GM23248 (cell line): ENCODE measurements around the gene TLX1. TPM values are rescaled to one million over a fixed set of nuclear protein-coding genes. Genes with fewer than 3 reads are reported as not detected.

Experiments
- DNase-seq: peaks from one replicate; pipeline ENCODE4 v3.0.0-alpha.2; 2015
- H2AFZ ChIP-seq: fragments of 200-600 bp; sonication (generic); 2 replicates; pipeline ENCODE4 v1.6.1; 2016; ENCODE audit warnings: antibody characterized with exemption
- H3F3A ChIP-seq: fragments of 200-600 bp; sonication (generic); 2 replicates; pipeline ENCODE4 v1.6.1; 2016; ENCODE audit warnings: mild to moderate bottlenecking, antibody characterized with exemption, mixed run types; ENCODE audit not compliant: insufficient read depth
- H3K27ac ChIP-seq: fragments of 200-600 bp; sonication (generic); 2 replicates; pipeline ENCODE4 v1.5.1; 2016; ENCODE audit warnings: mild to moderate bottlenecking
- H3K27me3 ChIP-seq: fragments of 200-600 bp; sonication (generic); replicated peaks from 2 replicates; pipeline ENCODE4 v1.6.1; 2016; ENCODE audit warnings: mild to moderate bottlenecking; ENCODE audit not compliant: insufficient read depth
- H3K36me3 ChIP-seq: fragments of 200-600 bp; sonication (generic); 2 replicates; pipeline ENCODE4 v1.6.1; 2016; ENCODE audit warnings: low read depth, mild to moderate bottlenecking
- H3K4me1 ChIP-seq: fragments of 200-600 bp; sonication (generic); 2 replicates; pipeline ENCODE4 v1.6.1; 2016; ENCODE audit warnings: mild to moderate bottlenecking; ENCODE audit not compliant: insufficient read depth
- H3K4me2 ChIP-seq: fragments of 200-600 bp; sonication (generic); one replicate; pipeline ENCODE4 v1.6.1; 2016; ENCODE audit warnings: mild to moderate bottlenecking; ENCODE audit not compliant: unreplicated experiment
- H3K4me3 ChIP-seq: fragments of 200-600 bp; sonication (generic); 2 replicates; pipeline ENCODE4 v1.5.1; 2016; ENCODE audit warnings: mild to moderate bottlenecking
- H3K79me2 ChIP-seq: fragments of 200-600 bp; sonication (generic); 2 replicates; pipeline ENCODE4 v1.6.1; 2016; ENCODE audit warnings: mild to moderate bottlenecking; ENCODE audit not compliant: insufficient read depth
- H3K9ac ChIP-seq: fragments of 200-600 bp; sonication (generic); 2 replicates; pipeline ENCODE4 v1.6.1; 2016; ENCODE audit warnings: mild to moderate bottlenecking
- H3K9me2 ChIP-seq: fragments of 200-600 bp; sonication (generic); 2 replicates; pipeline ENCODE4 v1.6.1; 2016; ENCODE audit warnings: mixed run types, mild to moderate bottlenecking, moderate library complexity; ENCODE audit not compliant: insufficient read depth
- H3K9me3 ChIP-seq: fragments of 200-600 bp; sonication (generic); one replicate; pipeline ENCODE4 v1.6.1; 2017; ENCODE audit warnings: low read depth
- H4K20me1 ChIP-seq: fragments of 200-600 bp; sonication (generic); 2 replicates; pipeline ENCODE4 v1.6.0; 2016; ENCODE audit not compliant: insufficient read depth
- EZH2 ChIP-seq: fragments of 200-600 bp; sonication (generic); IDR thresholded peaks from 2 replicates; pipeline ENCODE4 v1.6.1; 2018; ENCODE audit warnings: antibody characterized with exemption, mild to moderate bottlenecking; ENCODE audit not compliant: insufficient read depth, poor library complexity, severe bottlenecking
- EZH2phosphoT487 ChIP-seq: fragments of 200-600 bp; sonication (generic); IDR thresholded peaks from 2 replicates; pipeline ENCODE4 v1.6.1; 2018; ENCODE audit warnings: antibody characterized with exemption, moderate library complexity, mild to moderate bottlenecking, low read depth; ENCODE audit not compliant: insufficient read depth
- WGBS, 2 experiments: methylation state at CpG; one replicate each; pipeline ENCODE4 v1.1.6; 2015 to 2017; ENCODE audit warnings: low lambda C conversion rate in 2 of 2, low coverage in 1 of 2; ENCODE audit errors: missing lambda C conversion rate in 2 of 2; 5-methylcytosine and 5-hydroxymethylcytosine counted together
- in situ Hi-C: fragments of 300-500 bp; cut with MboI; formaldehyde crosslinking; loops from 2 replicates; pipeline ENCODE4 v1.15.0; 2020
- polyA plus RNA-seq: library from polyadenylated mRNA; unstranded; fragments of >200 nt; fragmentation: Nextera tagmentation; extraction: Ambion mirVana; gene quantifications from 2 replicates; pipeline ENCODE4 v1.2.1, GENCODE V29; 2016
- total RNA-seq: library from RNA; depleted of rRNA; stranded (reverse); fragments of >200 nt; shearing (Covaris generic); gene quantifications from 2 replicates; pipeline ENCODE4 v1.2.3, GENCODE V29; 2014

The TLX1 gene
- total and polyA plus RNA-seq, 2 experiments from 2014 or later = not detected

- in situ Hi-C loops = no loop called here
- no peaks in the 10 kb centered on the region for H3K36me3 ChIP-seq
- no peak overlapping the region for H3K9ac ChIP-seq
- H3K4me1 ChIP-seq = no peaks in the 10 kb centered on the region
- no peak for TF ChIP-seq EZH2
- no peak for TF ChIP-seq EZH2phosphoT487
- no peaks in the 10 kb centered on the region for H3K9me3 ChIP-seq
- H3K9me2 ChIP-seq = no peaks in the 10 kb centered on the region
- H3K4me3 ChIP-seq = no peak overlapping the region
- no peaks in the 10 kb centered on the region for H3K79me2 ChIP-seq
- H2AFZ ChIP-seq = no peak overlapping the region
- no peaks in the 10 kb centered on the region for H3F3A ChIP-seq
- no peak for DNase-seq
- H4K20me1 ChIP-seq = no peaks in the 10 kb centered on the region
- peaks cover 49% of the 10 kb centered on the region for H3K27me3 ChIP-seq
- no peak overlapping the region for H3K27ac ChIP-seq
- WGBS, 2 experiments = 66 to 71% methylated on average over 11 of the region's 11 CpGs
- H3K4me2 ChIP-seq = no peak overlapping the region
Observed at GRCh38 chr10:101089520-101090299, 41.4 kb upstream of the TLX1 start.

GRCh38 chr10:101090597-101090996 lies 40.5 kb upstream of the TLX1 start:
- Histone ChIP-seq H3K9ac (no peak overlapping the region), H3K36me3 (no peaks in the 10 kb centered on the region), H3K4me3 (no peak overlapping the region), H4K20me1 (no peaks in the 10 kb centered on the region), H3K27ac (no peak overlapping the region), H3K9me3 (no peaks in the 10 kb centered on the region), H3K9me2 (no peaks in the 10 kb centered on the region), H3K27me3 (peaks cover 49% of the 10 kb centered on the region), H3F3A (no peaks in the 10 kb centered on the region), H3K4me2 (no peak overlapping the region), H3K4me1 (no peaks in the 10 kb centered on the region), H3K79me2 (no peaks in the 10 kb centered on the region), H2AFZ (no peak overlapping the region)
- WGBS, 2 experiments = 89% methylated on average over 5 of the region's 5 CpGs
- TF ChIP-seq EZH2phosphoT487 (no peak), EZH2 (no peak)
- in situ Hi-C loops = no loop called here
- no peak for DNase-seq

DNA sequence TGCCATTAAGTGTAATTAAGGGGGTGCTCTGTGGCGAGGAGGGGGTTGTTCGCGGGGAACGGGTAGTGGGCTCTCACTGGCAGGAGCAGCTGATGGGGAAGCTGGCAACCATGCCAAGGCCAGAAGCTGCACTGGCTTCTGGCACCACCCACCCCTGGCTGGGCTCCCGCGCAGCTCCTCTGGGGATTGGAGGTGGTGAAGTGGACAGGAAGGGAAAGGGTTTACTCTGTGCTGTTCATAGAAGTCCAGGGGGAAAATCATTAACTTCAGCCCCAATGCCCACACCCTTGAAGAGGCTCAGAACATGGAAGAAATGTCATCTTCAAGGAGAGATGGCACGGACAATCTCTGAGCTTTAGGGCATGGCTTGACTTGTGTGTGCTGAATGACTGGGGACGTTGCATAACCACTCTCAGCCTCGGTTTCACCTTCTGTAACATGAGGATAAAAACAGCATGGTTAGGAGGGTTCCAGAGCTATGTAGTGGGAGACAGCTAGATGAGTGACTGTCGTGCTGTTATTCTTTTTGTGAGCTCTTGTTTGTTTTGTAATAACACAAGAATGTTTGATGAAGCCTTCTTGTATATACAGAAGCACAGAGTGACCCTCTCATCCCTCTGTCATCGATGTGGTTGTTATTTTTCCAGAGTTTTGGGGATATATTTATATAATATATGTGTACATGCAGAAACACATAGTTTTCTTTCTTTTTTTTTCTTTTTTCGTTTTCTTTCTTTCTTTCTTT lies 39.4 kb upstream of the TLX1 start:
- no peak overlapping the region for H3K4me3 ChIP-seq
- no peak overlapping the region for H3K27ac ChIP-seq
- H3F3A ChIP-seq = no peaks in the 10 kb centered on the region
- no peaks in the 10 kb centered on the region for H3K36me3 ChIP-seq
- TF ChIP-seq EZH2phosphoT487 (no peak), EZH2 (no peak)
- H3K4me1 ChIP-seq = no peaks in the 10 kb centered on the region
- no peak overlapping the region for H2AFZ ChIP-seq
- no peak overlapping the region for H3K4me2 ChIP-seq
- H3K27me3 ChIP-seq = peaks cover 44% of the 10 kb centered on the region
- peak; percentile 12 for DNase-seq
- 35 to 41% methylated on average over 12 of the region's 12 CpGs for WGBS, 2 experiments
- H3K9me2 ChIP-seq = no peaks in the 10 kb centered on the region
- H3K9ac ChIP-seq = no peak overlapping the region
- no peaks in the 10 kb centered on the region for H4K20me1 ChIP-seq
- no peaks in the 10 kb centered on the region for H3K79me2 ChIP-seq
- no peaks in the 10 kb centered on the region for H3K9me3 ChIP-seq
- in situ Hi-C loops = no loop called here

GRCh38 chr10:101092881-101093354 lies 38.2 kb upstream of the TLX1 start:
- H3K9ac ChIP-seq = no peak overlapping the region
- in situ Hi-C loops = no loop called here
- TF ChIP-seq EZH2phosphoT487 (no peak), EZH2 (no peak)
- 22 to 23% methylated on average over 9 of the region's 9 CpGs for WGBS, 2 experiments
- H3F3A ChIP-seq = no peaks in the 10 kb centered on the region
- no peaks in the 10 kb centered on the region for H3K36me3 ChIP-seq
- H3K9me2 ChIP-seq = no peaks in the 10 kb centered on the region
- H3K79me2 ChIP-seq = no peaks in the 10 kb centered on the region
- peaks cover 37% of the 10 kb centered on the region for H3K27me3 ChIP-seq
- DNase-seq = no peak
- H3K4me3 ChIP-seq = no peak overlapping the region
- H3K4me2 ChIP-seq = no peak overlapping the region
- H3K4me1 ChIP-seq = no peaks in the 10 kb centered on the region
- H3K9me3 ChIP-seq = no peaks in the 10 kb centered on the region
- no peak overlapping the region for H2AFZ ChIP-seq
- H4K20me1 ChIP-seq = no peaks in the 10 kb centered on the region
- H3K27ac ChIP-seq = no peak overlapping the region
